HG03060 (cell line): ENCODE results near the gene FZR1.

ENCODE experiments used
- ATAC-seq: cut with Tn5 transposase; IDR thresholded peaks from one replicate; pipeline ENCODE4 v1.9.1; 2021; ENCODE audit warnings: low read depth, moderate number of reproducible peaks; ENCODE audit not compliant: unreplicated experiment

FZR1 gene

DNA sequence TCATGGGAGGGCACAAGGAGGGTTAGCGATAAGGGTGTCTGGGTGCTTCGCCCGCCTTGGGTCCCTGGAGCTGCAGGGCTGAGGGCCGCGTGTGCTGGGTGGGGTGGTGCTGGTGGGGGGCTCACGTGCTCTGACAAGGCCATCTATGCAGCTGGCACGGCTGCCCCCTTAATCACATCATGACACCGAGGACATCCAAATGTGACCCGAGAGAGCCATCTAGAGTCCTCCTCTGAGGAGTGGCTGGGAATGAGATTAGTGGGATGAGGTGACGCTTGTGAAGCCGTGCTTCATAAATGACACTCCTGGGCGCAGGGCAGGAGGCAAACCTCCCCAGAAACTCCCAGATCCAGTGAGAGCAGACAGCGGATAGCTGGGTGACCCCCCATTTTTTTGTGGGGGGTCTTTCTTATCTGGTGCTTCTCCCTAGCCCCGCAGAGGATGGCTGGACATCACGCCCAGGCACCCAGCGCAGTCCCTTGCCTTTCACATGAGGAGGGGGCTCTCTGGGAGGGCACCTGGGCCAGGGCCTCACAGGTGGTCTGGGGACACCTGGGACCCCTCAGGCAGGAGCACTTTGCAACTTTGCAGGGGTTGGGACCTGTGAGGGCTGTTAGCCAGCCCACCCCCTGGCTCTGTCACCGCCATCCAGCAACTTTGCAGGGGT is 6.6 kb downstream of the FZR1 start:
- ATAC-seq, result no peak

- no peak for ATAC-seq
Observed at GRCh38 chr19:3513229-3514140, 7.4 kb downstream of the FZR1 start.

- ATAC-seq, result no peak
Observed at GRCh38 chr19:3514930-3515329, 8.8 kb downstream of the FZR1 start.

DNA sequence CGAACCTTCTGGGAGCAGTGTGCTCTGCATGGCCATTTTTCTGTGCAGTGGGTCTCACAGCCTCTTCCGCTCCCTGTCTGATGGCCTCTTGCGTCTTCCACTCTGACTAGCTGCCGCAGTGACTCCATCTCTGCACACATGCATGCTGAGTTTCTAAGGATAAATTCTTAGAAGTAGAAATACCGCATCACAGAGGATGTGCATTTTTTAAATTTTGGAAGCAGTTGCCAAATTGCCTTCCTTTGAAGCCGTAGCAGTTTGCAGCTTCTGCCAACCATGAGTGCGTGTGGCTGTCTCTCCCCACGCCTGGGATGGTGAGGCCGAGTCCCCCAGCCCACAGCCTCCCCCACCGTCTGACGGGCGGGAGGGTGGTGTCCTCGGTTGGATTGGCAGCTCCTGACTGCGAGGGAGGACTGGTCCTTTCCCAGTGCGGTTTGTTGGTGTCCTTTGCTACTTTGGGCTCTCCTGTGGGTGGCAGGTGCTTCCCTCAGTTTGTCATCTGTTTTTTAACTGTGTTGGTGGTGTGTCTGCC is 9.8 kb downstream of the FZR1 start:
- ATAC-seq, result no peak

- ATAC-seq, result no peak
Observed at GRCh38 chr19:3516675-3517207, 10.6 kb downstream of the FZR1 start.

- no peak for ATAC-seq
Observed at GRCh38 chr19:3517638-3518037, 11.5 kb downstream of the FZR1 start.

- ATAC-seq, result no peak
Observed at GRCh38 chr19:3518255-3518654, 12.1 kb downstream of the FZR1 start.

- ATAC-seq, result no peak
Observed at GRCh38 chr19:3518659-3519058, 12.5 kb downstream of the FZR1 start.

DNA sequence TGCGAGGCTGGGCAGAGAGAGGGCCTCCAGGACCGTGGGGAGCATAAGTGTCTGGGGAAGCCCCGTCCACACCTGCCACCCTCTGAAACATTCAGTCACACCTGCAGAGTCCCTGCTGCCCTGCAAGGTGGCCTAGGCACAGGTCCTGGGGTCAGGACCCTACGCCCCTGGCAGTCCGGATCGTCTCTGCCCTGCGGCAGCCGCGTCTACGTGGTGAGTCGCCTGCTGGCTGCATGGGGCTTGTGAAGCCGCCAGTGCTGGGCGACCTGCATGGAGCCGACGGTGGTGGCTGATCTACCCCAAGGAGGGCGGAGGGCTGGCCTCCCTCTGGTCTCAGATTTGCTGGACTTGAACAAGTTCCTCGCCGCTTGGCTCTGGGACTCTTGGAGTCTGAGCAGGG is 13.0 kb downstream of the FZR1 start:
- no peak for ATAC-seq

- no peak for ATAC-seq
Observed at GRCh38 chr19:3520166-3521103, 14.3 kb downstream of the FZR1 start.

DNA sequence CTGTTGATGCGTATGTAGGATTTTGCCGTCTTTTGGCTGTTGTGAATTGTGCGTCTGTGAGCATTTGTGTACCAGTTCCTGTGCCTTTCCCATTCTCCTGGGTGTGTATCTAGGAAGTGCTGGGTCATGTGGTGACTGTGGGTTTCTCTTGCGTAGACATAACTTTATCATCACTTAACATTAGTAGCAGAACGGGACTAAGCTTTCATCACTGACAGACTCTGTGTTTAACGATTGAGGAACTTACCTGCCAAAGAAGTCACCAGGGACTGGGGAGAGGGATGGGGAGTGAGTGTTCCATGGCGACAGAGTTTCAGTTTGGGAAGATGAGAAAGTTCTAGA is 15.0 kb downstream of the FZR1 start:
- ATAC-seq, result no peak

DNA sequence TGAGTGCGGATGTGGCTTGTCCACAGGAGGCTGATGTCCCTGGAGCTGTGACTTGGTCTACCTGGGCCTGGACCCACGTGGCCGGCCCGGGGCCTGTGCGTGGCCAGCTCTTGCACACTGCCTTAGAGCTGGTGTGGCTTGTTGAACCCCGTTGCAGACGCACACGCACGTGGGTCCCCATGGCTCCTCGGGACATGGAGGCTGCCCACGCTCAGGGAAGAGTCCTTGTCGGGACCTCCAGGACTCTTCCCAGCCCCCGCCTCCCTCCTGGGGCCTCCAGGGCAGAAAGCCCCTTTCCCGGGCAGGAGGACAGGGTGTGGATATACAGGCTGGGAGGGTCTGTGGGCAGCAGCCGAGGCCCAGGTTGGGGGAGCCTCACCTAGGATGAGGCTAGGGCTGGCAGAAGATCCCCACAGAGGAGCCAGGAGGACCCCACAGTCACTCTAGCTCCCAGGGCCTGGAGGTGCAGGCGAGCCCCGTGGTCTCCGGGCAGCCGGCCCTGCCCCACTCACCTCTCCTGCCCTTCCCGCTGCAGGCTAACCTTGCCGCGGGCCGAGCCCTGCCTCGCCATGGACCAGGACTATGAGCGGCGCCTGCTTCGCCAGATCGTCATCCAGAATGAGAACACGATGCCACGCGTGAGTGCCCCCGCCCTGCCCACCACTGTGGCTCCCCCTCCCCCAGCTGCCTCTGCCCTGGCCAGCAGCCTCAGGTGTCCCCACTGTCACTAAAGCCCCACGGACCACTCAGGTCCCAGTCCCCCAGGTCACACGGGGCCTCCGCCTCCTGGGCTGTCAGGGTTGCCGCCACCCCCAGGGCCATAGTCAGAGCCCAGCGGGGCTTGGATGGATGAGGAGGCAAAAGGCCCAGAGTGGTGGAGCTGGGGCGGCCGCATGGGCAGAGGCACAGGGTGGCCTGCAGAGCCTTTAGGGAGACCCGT is 16.6 kb downstream of the FZR1 start:
- no peak for ATAC-seq

DNA sequence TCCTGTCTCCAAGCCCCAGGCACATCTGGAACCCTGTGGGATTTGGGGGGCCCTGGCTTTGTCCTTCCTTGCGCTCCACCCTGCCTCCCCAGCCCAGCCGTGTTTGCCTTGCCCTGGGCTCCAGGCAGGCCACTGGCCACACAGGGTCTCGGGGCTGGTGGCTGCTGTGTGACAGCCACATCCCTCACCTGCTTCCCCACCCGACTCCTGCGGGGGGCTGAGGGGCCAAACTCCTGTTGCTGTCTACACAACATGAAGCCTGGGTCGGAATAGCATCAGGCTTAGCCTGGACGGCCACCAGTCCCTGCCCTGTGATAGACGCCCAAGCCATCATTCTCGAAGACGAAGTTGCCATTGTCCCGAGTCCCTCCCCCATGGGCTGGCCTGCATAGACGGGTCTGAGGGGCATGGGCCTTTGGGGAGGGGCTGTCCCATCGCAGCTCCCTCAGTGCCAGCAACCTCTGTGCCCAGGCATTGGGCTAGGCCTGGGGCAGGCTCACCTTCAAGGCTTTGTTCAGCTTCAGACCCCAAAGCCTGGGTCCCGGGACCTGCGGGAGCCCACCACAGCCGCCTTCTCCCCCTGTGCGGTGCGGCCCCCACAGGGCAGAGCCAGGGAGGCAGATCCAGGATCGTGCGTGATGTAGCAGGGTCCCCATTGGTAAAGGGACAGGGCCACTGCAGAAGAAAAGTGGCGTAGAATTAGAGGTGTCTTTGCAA is 17.4 kb downstream of the FZR1 start:
- no peak for ATAC-seq

DNA sequence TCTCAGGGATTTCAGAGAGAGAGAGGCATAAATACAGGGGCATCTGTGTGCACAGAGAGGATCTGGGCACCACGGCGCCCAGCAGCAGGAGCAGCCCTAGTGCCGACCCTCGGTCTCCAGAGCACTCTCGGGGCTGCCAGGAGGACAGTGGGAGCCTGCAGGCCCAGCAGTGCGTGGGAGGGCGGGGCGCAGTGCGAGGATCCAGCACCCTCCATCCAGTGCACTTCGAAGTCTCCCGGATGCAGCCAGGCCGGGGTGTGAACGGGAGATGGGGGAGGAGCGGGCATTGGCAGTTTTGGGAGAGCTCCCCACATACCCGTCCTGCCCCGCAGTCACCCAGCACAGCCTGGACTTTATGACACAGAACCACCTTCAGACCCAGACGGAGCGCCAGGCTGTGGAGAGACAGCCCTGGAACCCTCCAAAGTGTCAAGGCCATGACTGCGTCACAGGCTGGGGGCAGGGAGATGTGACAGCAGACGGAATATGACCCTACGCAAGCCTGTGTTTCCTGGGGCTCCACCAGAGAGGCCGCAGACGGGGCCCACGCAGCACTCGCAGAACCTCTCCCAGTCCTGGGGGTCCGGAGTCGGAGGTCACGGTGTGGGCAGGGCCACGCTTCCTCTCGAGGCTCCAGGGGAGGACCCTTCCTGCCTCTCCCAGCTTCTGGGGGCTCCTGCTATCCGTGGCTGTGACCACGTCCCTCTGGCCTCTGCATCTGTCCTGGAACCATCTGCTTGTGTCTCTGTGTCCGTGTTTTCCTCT is 18.1 kb downstream of the FZR1 start:
- ATAC-seq, result no peak

GRCh38 chr19:3524904-3525451 is 18.9 kb downstream of the FZR1 start:
- ATAC-seq, result no peak

- no peak for ATAC-seq
Observed at GRCh38 chr19:3526507-3527237, 20.6 kb downstream of the FZR1 start.
